HepG2 (cell line): ENCODE data around the gene RGS6.

Experiments used
- ELF4 ChIP-seq: sonication (generic); formaldehyde crosslinking; IDR thresholded peaks from 2 replicates; pipeline ENCODE4 v1.5.0; 2020; ENCODE audit warnings: missing genetic modification reagents, mild to moderate bottlenecking, moderate library complexity, borderline replicate concordance
- HIVEP1 ChIP-seq: sonication (generic); formaldehyde crosslinking; IDR thresholded peaks from 2 replicates; pipeline ENCODE4 v1.4.0; 2020; ENCODE audit warnings: mild to moderate bottlenecking, missing genetic modification reagents
- POLR2A ChIP-seq, 2 experiments: IDR thresholded peaks; 2 replicates each; pipeline ENCODE4 v1.6.1; 2011; ENCODE audit warnings: low read depth in 2 of 2, low read length in 2 of 2, mild to moderate bottlenecking in 1 of 2, moderate library complexity in 1 of 2; ENCODE audit not compliant: insufficient read depth in 1 of 2
- THRA ChIP-seq: sonication (generic); formaldehyde crosslinking; IDR thresholded peaks from 2 replicates; pipeline ENCODE4 v1.4.0; 2020; ENCODE audit warnings: missing genetic modification reagents, borderline replicate concordance
- USF2 ChIP-seq, 2 experiments: sonication (generic) in 1 of 2; formaldehyde crosslinking in 1 of 2; IDR thresholded peaks; 2 replicates each; pipeline versions ENCODE4 v1.5.1 to v1.6.1; 2011 to 2020; ENCODE audit warnings: borderline replicate concordance in 1 of 2, low read depth in 1 of 2, low read length in 1 of 2, mild to moderate bottlenecking in 1 of 2, missing genetic modification reagents in 1 of 2, moderate library complexity in 1 of 2
- ZBTB21 ChIP-seq: sonication (generic); formaldehyde crosslinking; IDR thresholded peaks from 2 replicates; pipeline ENCODE4 v1.4.0; 2020; ENCODE audit warnings: missing genetic modification reagents
- TF ChIP-seq, protein P1 (sequence below): sonication (generic); formaldehyde crosslinking; IDR thresholded peaks from 2 replicates; pipeline ENCODE4 v1.4.0; 2020; ENCODE audit warnings: missing genetic modification reagents, mild to moderate bottlenecking, borderline replicate concordance
- TF ChIP-seq, protein P2 (sequence below), 2 experiments: IDR thresholded peaks; 2 replicates each; pipeline ENCODE4 v1.6.1; 2011 to 2012; ENCODE audit warnings: low read length in 2 of 2, borderline replicate concordance in 1 of 2, low read depth in 1 of 2, mild to moderate bottlenecking in 1 of 2, moderate library complexity in 1 of 2
- TF ChIP-seq, protein P3 (sequence below): sonication (generic); formaldehyde crosslinking; IDR thresholded peaks from 2 replicates; pipeline ENCODE4 v1.5.0; 2020; ENCODE audit warnings: mild to moderate bottlenecking, missing genetic modification reagents, moderate library complexity

DNA sequence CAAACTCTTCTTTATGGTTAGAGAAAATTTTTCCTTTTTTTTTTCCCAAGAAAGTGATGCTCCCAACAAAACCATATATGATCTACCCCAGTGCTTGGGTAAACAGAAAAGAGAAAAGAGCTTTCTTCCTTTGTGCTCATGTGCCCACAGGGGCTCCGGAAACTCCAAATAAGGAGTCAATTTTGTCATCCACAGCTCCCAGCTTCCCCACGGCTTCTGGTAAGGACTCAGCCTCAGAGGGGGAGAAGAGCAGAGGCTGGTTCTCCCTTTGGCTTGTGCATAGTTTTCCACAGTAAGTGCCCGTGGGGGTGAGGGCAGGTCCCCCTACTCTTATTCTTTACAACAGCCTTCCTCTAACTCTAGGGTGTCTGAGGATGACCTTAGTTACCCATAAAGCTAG, 13.3 kb upstream of the RGS6 start:
- TF ChIP-seq, protein P1, sequence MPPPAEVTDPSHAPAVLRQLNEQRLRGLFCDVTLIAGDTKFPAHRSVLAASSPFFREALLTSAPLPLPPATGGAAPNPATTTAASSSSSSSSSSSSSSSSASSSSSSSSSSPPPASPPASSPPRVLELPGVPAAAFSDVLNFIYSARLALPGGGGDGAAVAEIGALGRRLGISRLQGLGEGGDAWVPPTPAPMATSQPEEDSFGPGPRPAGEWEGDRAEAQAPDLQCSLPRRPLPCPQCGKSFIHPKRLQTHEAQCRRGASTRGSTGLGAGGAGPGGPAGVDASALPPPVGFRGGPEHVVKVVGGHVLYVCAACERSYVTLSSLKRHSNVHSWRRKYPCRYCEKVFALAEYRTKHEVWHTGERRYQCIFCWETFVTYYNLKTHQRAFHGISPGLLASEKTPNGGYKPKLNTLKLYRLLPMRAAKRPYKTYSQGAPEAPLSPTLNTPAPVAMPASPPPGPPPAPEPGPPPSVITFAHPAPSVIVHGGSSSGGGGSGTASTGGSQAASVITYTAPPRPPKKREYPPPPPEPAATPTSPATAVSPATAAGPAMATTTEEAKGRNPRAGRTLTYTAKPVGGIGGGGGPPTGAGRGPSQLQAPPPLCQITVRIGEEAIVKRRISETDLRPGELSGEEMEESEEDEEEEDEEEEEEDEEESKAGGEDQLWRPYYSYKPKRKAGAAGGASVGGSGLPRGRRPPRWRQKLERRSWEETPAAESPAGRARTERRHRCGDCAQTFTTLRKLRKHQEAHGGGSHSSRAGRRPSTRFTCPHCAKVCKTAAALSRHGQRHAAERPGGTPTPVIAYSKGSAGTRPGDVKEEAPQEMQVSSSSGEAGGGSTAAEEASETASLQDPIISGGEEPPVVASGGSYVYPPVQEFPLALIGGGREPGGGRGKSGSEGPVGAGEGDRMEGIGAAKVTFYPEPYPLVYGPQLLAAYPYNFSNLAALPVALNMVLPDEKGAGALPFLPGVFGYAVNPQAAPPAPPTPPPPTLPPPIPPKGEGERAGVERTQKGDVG: no peak
- TF ChIP-seq HIVEP1 (CRISPR knock-in tag) (no peak), POLR2A (IDR thresholded peaks at IDR 0.05; ENCODE audit: insufficient read depth in 1 of 2, low read depth in 2 of 2, low read length in 2 of 2) (no peak), ELF4 (CRISPR knock-in tag) (no peak), USF2 (IDR thresholded peaks at IDR 0.05; ENCODE audit: low read depth, low read length) (no peak), USF2 (CRISPR knock-in tag; IDR thresholded peaks at IDR 0.05; ENCODE audit: borderline replicate concordance) (no peak), THRA (CRISPR knock-in tag) (no peak), ZBTB21 (no peak)
- TF ChIP-seq, protein P2, sequence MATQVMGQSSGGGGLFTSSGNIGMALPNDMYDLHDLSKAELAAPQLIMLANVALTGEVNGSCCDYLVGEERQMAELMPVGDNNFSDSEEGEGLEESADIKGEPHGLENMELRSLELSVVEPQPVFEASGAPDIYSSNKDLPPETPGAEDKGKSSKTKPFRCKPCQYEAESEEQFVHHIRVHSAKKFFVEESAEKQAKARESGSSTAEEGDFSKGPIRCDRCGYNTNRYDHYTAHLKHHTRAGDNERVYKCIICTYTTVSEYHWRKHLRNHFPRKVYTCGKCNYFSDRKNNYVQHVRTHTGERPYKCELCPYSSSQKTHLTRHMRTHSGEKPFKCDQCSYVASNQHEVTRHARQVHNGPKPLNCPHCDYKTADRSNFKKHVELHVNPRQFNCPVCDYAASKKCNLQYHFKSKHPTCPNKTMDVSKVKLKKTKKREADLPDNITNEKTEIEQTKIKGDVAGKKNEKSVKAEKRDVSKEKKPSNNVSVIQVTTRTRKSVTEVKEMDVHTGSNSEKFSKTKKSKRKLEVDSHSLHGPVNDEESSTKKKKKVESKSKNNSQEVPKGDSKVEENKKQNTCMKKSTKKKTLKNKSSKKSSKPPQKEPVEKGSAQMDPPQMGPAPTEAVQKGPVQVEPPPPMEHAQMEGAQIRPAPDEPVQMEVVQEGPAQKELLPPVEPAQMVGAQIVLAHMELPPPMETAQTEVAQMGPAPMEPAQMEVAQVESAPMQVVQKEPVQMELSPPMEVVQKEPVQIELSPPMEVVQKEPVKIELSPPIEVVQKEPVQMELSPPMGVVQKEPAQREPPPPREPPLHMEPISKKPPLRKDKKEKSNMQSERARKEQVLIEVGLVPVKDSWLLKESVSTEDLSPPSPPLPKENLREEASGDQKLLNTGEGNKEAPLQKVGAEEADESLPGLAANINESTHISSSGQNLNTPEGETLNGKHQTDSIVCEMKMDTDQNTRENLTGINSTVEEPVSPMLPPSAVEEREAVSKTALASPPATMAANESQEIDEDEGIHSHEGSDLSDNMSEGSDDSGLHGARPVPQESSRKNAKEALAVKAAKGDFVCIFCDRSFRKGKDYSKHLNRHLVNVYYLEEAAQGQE (IDR thresholded peaks at IDR 0.05; ENCODE audit: borderline replicate concordance in 1 of 2, low read depth in 1 of 2, low read length in 2 of 2): no peak
- TF ChIP-seq, protein P3, sequence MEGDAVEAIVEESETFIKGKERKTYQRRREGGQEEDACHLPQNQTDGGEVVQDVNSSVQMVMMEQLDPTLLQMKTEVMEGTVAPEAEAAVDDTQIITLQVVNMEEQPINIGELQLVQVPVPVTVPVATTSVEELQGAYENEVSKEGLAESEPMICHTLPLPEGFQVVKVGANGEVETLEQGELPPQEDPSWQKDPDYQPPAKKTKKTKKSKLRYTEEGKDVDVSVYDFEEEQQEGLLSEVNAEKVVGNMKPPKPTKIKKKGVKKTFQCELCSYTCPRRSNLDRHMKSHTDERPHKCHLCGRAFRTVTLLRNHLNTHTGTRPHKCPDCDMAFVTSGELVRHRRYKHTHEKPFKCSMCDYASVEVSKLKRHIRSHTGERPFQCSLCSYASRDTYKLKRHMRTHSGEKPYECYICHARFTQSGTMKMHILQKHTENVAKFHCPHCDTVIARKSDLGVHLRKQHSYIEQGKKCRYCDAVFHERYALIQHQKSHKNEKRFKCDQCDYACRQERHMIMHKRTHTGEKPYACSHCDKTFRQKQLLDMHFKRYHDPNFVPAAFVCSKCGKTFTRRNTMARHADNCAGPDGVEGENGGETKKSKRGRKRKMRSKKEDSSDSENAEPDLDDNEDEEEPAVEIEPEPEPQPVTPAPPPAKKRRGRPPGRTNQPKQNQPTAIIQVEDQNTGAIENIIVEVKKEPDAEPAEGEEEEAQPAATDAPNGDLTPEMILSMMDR (CRISPR knock-in tag): no peak
